Measurements from ENCODE around the gene MPRIP.

DNA sequence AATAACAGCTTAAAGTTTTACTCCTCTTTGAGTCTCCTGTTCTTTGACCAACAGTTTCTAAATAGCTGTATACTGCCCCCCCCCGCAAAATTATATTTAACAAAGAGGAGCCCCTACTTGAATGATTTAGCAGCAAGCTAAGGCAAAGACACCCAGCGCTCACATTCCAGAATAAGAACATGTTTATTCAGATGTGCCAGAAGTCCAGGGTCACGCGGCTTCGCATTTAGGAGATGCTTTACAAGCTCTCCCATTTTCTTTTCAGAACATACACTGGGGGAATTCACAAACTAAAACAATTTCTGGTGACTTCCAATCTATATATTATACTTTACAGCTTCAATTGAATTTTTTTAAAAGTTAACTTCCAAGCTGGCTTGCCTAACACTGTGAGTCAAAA, 158.6 kb downstream of the MPRIP start:
- no peak for TF ChIP-seq JUND (IDR thresholded peaks at IDR 0.05)
- no peak for TF ChIP-seq CTCF (IDR thresholded peaks at IDR 0.05)
- TF ChIP-seq REST (IDR thresholded peaks at IDR 0.05; ENCODE audit: low read depth, low read length): no peak
- no peak for TF ChIP-seq CHD2 (IDR thresholded peaks at IDR 0.05; ENCODE audit: low read length, partially characterized antibody)
- TF ChIP-seq RAD21 (IDR thresholded peaks at IDR 0.05; ENCODE audit: low read length): no peak
- TF ChIP-seq, protein P1, sequence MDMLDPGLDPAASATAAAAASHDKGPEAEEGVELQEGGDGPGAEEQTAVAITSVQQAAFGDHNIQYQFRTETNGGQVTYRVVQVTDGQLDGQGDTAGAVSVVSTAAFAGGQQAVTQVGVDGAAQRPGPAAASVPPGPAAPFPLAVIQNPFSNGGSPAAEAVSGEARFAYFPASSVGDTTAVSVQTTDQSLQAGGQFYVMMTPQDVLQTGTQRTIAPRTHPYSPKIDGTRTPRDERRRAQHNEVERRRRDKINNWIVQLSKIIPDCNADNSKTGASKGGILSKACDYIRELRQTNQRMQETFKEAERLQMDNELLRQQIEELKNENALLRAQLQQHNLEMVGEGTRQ (IDR thresholded peaks at IDR 0.05; ENCODE audit: borderline replicate concordance, low read depth, low read length): no peak
- no peak for TF ChIP-seq RCOR1 (IDR thresholded peaks at IDR 0.05; ENCODE audit: low read length)
- TF ChIP-seq POLR2AphosphoS5 (IDR thresholded peaks at IDR 0.05; ENCODE audit: low read depth, low read length): no peak
- no peak for TF ChIP-seq TEAD4 (IDR thresholded peaks at IDR 0.05; ENCODE audit: borderline replicate concordance, insufficient read depth)
- TF ChIP-seq FOXM1 (IDR thresholded peaks at IDR 0.05; ENCODE audit: low read depth): no peak
- no peak for TF ChIP-seq TAF1 (IDR thresholded peaks at IDR 0.05; ENCODE audit: borderline replicate concordance, low read depth, low read length)
